IMR-90 (cell line): ENCODE measurements around the gene OSBPL8. TPM values are rescaled to one million over a fixed set of nuclear protein-coding genes. Genes with fewer than 3 reads are reported as not detected.

Experiments
- ATAC-seq: fragments of 200-7000 bp; cut with Tn5 transposase; 2 replicates; pipeline ENCODE4 v1.9.1; 2020; ENCODE audit warnings: low read depth, mild to moderate bottlenecking, moderate library complexity
- BruUV-seq: library from RNA; stranded (reverse); fragments of 400-500 nt; replicated peaks from 2 replicates; lab custom pipeline; 2021; lab: Mats Ljungman, UMichigan
- CTCF ChIA-PET: fragments of 300-600 bp; formaldehyde crosslinking; extraction: SDS; loops from one replicate; lab custom pipeline; 2021; ENCODE audit warnings: antibody characterized with exemption; lab: Yijun Ruan, JAX
- POLR2A ChIA-PET: fragments of 300-600 bp; sonication (Branson Sonifier 250); formaldehyde crosslinking; loops from one replicate; lab custom pipeline; 2022; ENCODE audit warnings: antibody characterized with exemption; ENCODE audit not compliant: unreplicated experiment; lab: Charles Lee
- DNase-seq: peaks from one replicate; pipeline ENCODE4 v3.0.0; 2013
- H2AFZ ChIP-seq: replicated peaks from 2 replicates; pipeline ENCODE3; 2013; ENCODE audit warnings: low read length, mild to moderate bottlenecking; ENCODE audit not compliant: poor library complexity
- H2AK5ac ChIP-seq: 2 replicates; pipeline ENCODE4 v1.6.1; 2013; ENCODE audit warnings: low read depth, low read length, inconsistent platforms
- H2AK9ac ChIP-seq: replicated peaks from 2 replicates; pipeline ENCODE3; 2013; ENCODE audit warnings: mild to moderate bottlenecking, low read depth, low read length, moderate library complexity; ENCODE audit not compliant: poor library complexity
- H2BK120ac ChIP-seq: 2 replicates; pipeline ENCODE4 v1.6.1; 2013; ENCODE audit warnings: low read depth, low read length, inconsistent platforms
- H2BK15ac ChIP-seq: 3 replicates; pipeline ENCODE4 v1.6.1; 2013; ENCODE audit warnings: low read depth, low read length, inconsistent platforms
- H2BK20ac ChIP-seq: 2 replicates; pipeline ENCODE4 v1.6.1; 2013; ENCODE audit warnings: low read depth, mild to moderate bottlenecking, inconsistent platforms, low read length, moderate library complexity
- H2BK5ac ChIP-seq: 2 replicates; pipeline ENCODE4 v1.6.1; 2013; ENCODE audit warnings: mild to moderate bottlenecking, low read depth, low read length, inconsistent platforms; ENCODE audit not compliant: poor library complexity, severe bottlenecking
- H3K14ac ChIP-seq: replicated peaks from 2 replicates; pipeline ENCODE4 v1.6.1; 2013; ENCODE audit warnings: low read depth, low read length, inconsistent platforms
- H3K18ac ChIP-seq: 2 replicates; pipeline ENCODE4 v1.6.1; 2013; ENCODE audit warnings: low read depth, low read length, control low read depth
- H3K23ac ChIP-seq: 2 replicates; pipeline ENCODE4 v1.6.1; 2013; ENCODE audit warnings: low read depth, low read length, inconsistent platforms
- H3K27ac ChIP-seq: 2 replicates; pipeline ENCODE4 v1.5.1; 2013; ENCODE audit warnings: mild to moderate bottlenecking, control low read depth, low read length; ENCODE audit not compliant: insufficient read depth
- H3K27me3 ChIP-seq: 2 replicates; pipeline ENCODE4 v1.6.1; 2013; ENCODE audit warnings: low read length; ENCODE audit not compliant: control insufficient read depth, insufficient read depth
- H3K36me3 ChIP-seq: 2 replicates; pipeline ENCODE4 v1.6.1; 2013; ENCODE audit warnings: low read length, mixed read lengths; ENCODE audit not compliant: control insufficient read depth, insufficient read depth
- H3K4ac ChIP-seq: 2 replicates; pipeline ENCODE4 v1.6.1; 2013; ENCODE audit warnings: low read depth, low read length, inconsistent platforms
- H3K4me1 ChIP-seq: 2 replicates; pipeline ENCODE4 v1.6.1; 2013; ENCODE audit warnings: low read length, mixed read lengths; ENCODE audit not compliant: control insufficient read depth, insufficient read depth
- H3K4me2 ChIP-seq: 2 replicates; pipeline ENCODE4 v1.6.1; 2013; ENCODE audit warnings: low read depth, mild to moderate bottlenecking, control low read depth, low read length, moderate library complexity
- H3K4me3 ChIP-seq: 2 replicates; pipeline ENCODE4 v1.5.1; 2013; ENCODE audit warnings: low read depth, mild to moderate bottlenecking, control low read depth, low read length, moderate library complexity; ENCODE audit not compliant: insufficient read depth
- H3K56ac ChIP-seq: 2 replicates; pipeline ENCODE4 v1.6.1; 2013; ENCODE audit warnings: low read length, inconsistent platforms; ENCODE audit not compliant: insufficient read depth; ENCODE audit errors: extremely low read depth
- H3K79me1 ChIP-seq, 2 experiments: 2 replicates each; pipeline ENCODE4 v1.6.1; 2013; ENCODE audit warnings: low read length in 2 of 2, inconsistent platforms in 1 of 2, low read depth in 1 of 2
- H3K9ac ChIP-seq: 2 replicates; pipeline ENCODE4 v1.6.1; 2013; ENCODE audit warnings: low read depth, low read length, control low read depth
- H3K9me1 ChIP-seq: 2 replicates; pipeline ENCODE4 v1.6.1; 2013; ENCODE audit warnings: low read length, inconsistent platforms; ENCODE audit not compliant: insufficient read depth
- H3K9me3 ChIP-seq: 2 replicates; pipeline ENCODE4 v1.6.1; 2013; ENCODE audit warnings: low read length; ENCODE audit not compliant: control insufficient read depth, insufficient read depth
- H4K20me1 ChIP-seq: 2 replicates; pipeline ENCODE4 v1.6.1; 2013; ENCODE audit warnings: low read length, inconsistent platforms; ENCODE audit not compliant: insufficient read depth
- H4K5ac ChIP-seq: 2 replicates; pipeline ENCODE4 v1.6.1; 2013; ENCODE audit warnings: mild to moderate bottlenecking, low read depth, low read length, control low read depth
- H4K8ac ChIP-seq, 2 experiments: 2 replicates each; pipeline ENCODE4 v1.6.1; 2013; ENCODE audit warnings: low read depth in 2 of 2, low read length in 2 of 2, control low read depth in 1 of 2, inconsistent platforms in 1 of 2
- H4K91ac ChIP-seq: 2 replicates; pipeline ENCODE4 v1.6.1; 2013; ENCODE audit warnings: low read depth, low read length, inconsistent platforms; ENCODE audit not compliant: insufficient read depth
- BHLHE40 ChIP-seq: fragments of 150-350 bp; IDR thresholded peaks from 2 replicates; pipeline ENCODE4 v1.6.1; 2016; ENCODE audit warnings: mild to moderate bottlenecking, low read depth, low read length
- CHD1 ChIP-seq: IDR thresholded peaks from 2 replicates; pipeline ENCODE4 v1.6.1; 2012; ENCODE audit warnings: low read depth, low read length, improper control_type of control experiment
- ELK1 ChIP-seq: fragments of 150-350 bp; IDR thresholded peaks from 2 replicates; pipeline ENCODE4 v1.6.1; 2016; ENCODE audit warnings: low read depth, mild to moderate bottlenecking, low read length, moderate library complexity, borderline replicate concordance
- FOS ChIP-seq: fragments of 150-350 bp; IDR thresholded peaks from 2 replicates; pipeline ENCODE4 v1.6.1; 2016; ENCODE audit warnings: low read depth, low read length
- MAFK ChIP-seq: IDR thresholded peaks from 2 replicates; pipeline ENCODE4 v1.6.1; 2012; ENCODE audit warnings: low read depth, low read length, improper control_type of control experiment
- MAZ ChIP-seq: IDR thresholded peaks from 2 replicates; pipeline ENCODE4 v1.6.1; 2012; ENCODE audit warnings: low read depth, mild to moderate bottlenecking, low read length, improper control_type of control experiment, moderate library complexity, borderline replicate concordance
- MXI1 ChIP-seq: IDR thresholded peaks from 2 replicates; pipeline ENCODE4 v1.6.1; 2012; ENCODE audit warnings: low read depth, mild to moderate bottlenecking, low read length, moderate library complexity, borderline replicate concordance
- NFE2L2 ChIP-seq: fragments of 150-350 bp; IDR thresholded peaks from 2 replicates; pipeline ENCODE4 v1.6.1; 2016; ENCODE audit warnings: low read depth, mild to moderate bottlenecking, low read length
- POLR2A ChIP-seq: IDR thresholded peaks from 2 replicates; pipeline ENCODE4 v1.6.1; 2012; ENCODE audit warnings: mild to moderate bottlenecking, low read depth, low read length
- RAD21 ChIP-seq: IDR thresholded peaks from 2 replicates; pipeline ENCODE4 v1.6.1; 2012; ENCODE audit warnings: low read length, improper control_type of control experiment
- RCOR1 ChIP-seq: IDR thresholded peaks from 2 replicates; pipeline ENCODE4 v1.6.1; 2012; ENCODE audit warnings: mild to moderate bottlenecking, low read length, improper control_type of control experiment; ENCODE audit not compliant: insufficient replicate concordance
- RFX5 ChIP-seq: IDR thresholded peaks from 2 replicates; pipeline ENCODE4 v1.8.0; 2012; ENCODE audit warnings: low read depth, mild to moderate bottlenecking, low read length, moderate library complexity
- SMC3 ChIP-seq: fragments of 150-350 bp; IDR thresholded peaks from 2 replicates; pipeline ENCODE4 v1.6.1; 2016; ENCODE audit warnings: low read depth, mild to moderate bottlenecking, antibody characterized with exemption, low read length, moderate library complexity
- USF2 ChIP-seq: fragments of 150-350 bp; IDR thresholded peaks from 2 replicates; pipeline ENCODE4 v1.6.1; 2017; ENCODE audit warnings: mild to moderate bottlenecking, antibody characterized with exemption, low read length, low read depth
- WGBS, 2 experiments: methylation state at CpG; one replicate each; pipeline versions ENCODE4 v1.1.5 to v1.1.7; 2013; ENCODE audit warnings: missing lambda C conversion rate in 2 of 2; ENCODE audit not compliant: insufficient read length in 1 of 2; ENCODE audit errors: extremely low coverage in 2 of 2; 5-methylcytosine and 5-hydroxymethylcytosine counted together
- dilution Hi-C: fragments of 300-500 bp; cut with HindIII; formaldehyde crosslinking; loops from one replicate; pipeline ENCODE4 v1.14.3; 2018; ENCODE audit warnings: low sequenced_read_pairs; ENCODE audit not compliant: unreplicated experiment
- in situ Hi-C: fragments of 300-500 bp; cut with MboI; formaldehyde crosslinking; loops from 3 replicates; pipeline ENCODE4 v1.14.3; 2019; ENCODE audit warnings: low sequenced_read_pairs, inconsistent platforms, mixed read lengths
- intact Hi-C: fragments of 100-400 bp; cut with micrococcal nuclease; formaldehyde crosslinking; loops from 2 replicates; pipeline ENCODE4 v1.10.0; 2022
- polyA plus RNA-seq, 3 experiments: library from polyadenylated mRNA; depleted of rRNA; stranded (reverse); fragments of >200 nt; gene quantifications; 2 replicates each; pipeline ENCODE4 v1.2.3, GENCODE V29; 2012; ENCODE audit warnings: low replicate concordance in 1 of 3
- total RNA-seq: library from RNA; depleted of rRNA; stranded (reverse); fragments of >200 nt; gene quantifications from 2 replicates; pipeline ENCODE4 v1.2.3, GENCODE V29; 2012

OSBPL8 gene
- total and polyA plus RNA-seq, 2 of the 4 experiments (the other 2 are of a cell fraction), result 17.8 to 24.2 TPM

- Histone ChIP-seq H3K27ac (no peak overlapping the region), H3K14ac (no peak overlapping the region), H3K56ac (no peak overlapping the region), H3K23ac (no peak overlapping the region), H2AFZ (no peak overlapping the region), H3K4me2 (no peak overlapping the region), H2BK5ac (no peak overlapping the region), H3K9ac (no peak overlapping the region), H3K9me3 (no peaks in the 10 kb centered on the region), H2BK15ac (no peak overlapping the region), H2BK20ac (no peak overlapping the region), H3K4ac (no peak overlapping the region), H4K8ac (no peak overlapping the region), H2BK120ac (no peak overlapping the region), H2AK9ac (no peak overlapping the region), H3K79me1 (peaks cover 5 to 8% of the 10 kb centered on the region in 2 experiments; a peak in 3 of 4 replicates), H4K20me1 (no peaks in the 10 kb centered on the region), H4K5ac (no peak overlapping the region), H4K91ac (no peak overlapping the region), H3K4me1 (no peaks in the 10 kb centered on the region), H3K18ac (no peak overlapping the region), H3K9me1 (no peaks in the 10 kb centered on the region), H2AK5ac (no peak overlapping the region), H3K4me3 (no peak overlapping the region), H3K27me3 (no peaks in the 10 kb centered on the region), H3K36me3 (no peaks in the 10 kb centered on the region)
- POLR2A ChIA-PET, result no interaction called here
- WGBS, 2 experiments, result no CpG with 5 or more reads among the region's 1 CpG
- BruUV-seq, result no TSS peak
- intact Hi-C loops, result no loop called here
- in situ Hi-C loops, result no loop called here
- CTCF ChIA-PET, result interaction anchor here (0.6 kb wide), 1 partner anchor 15 kb away, joined by 4 read pairs; no protein-coding TSS in a partner anchor
- TF ChIP-seq MAFK, result no peak
- no peak for TF ChIP-seq RFX5
- no peak for TF ChIP-seq RCOR1
- TF ChIP-seq MXI1, result no peak
- no peak for TF ChIP-seq RAD21
- TF ChIP-seq CHD1, result no peak
- no peak for TF ChIP-seq POLR2A
- no peak for TF ChIP-seq SMC3
- TF ChIP-seq USF2, result no peak
- TF ChIP-seq MAZ, result no peak
- TF ChIP-seq BHLHE40, result no peak
- TF ChIP-seq ELK1, result no peak
- TF ChIP-seq FOS, result no peak
- TF ChIP-seq NFE2L2, result no peak
- dilution Hi-C loops, result no loop called here
- DNase-seq (no peak), ATAC-seq (no peak)
These were observed 150.5 kb downstream of the OSBPL8 start for GRCh38 chr12:76409074-76409473.
